ELR (cell line): ENCODE measurements around the gene GVQW3.
A peak's percentile ranks its signal among the peaks of the same experiment; 100 is the strongest.
"Not testable (repeated sequence)": the region's sequence is repeated elsewhere in the genome, so short reads cannot be mapped to it uniquely, and the experiment has no call there.

Experiments used
- DNase-seq: peaks from one replicate; pipeline ENCODE4 v3.0.0-alpha.2; 2015; ENCODE audit warnings: low read depth

Gene GVQW3

DNA sequence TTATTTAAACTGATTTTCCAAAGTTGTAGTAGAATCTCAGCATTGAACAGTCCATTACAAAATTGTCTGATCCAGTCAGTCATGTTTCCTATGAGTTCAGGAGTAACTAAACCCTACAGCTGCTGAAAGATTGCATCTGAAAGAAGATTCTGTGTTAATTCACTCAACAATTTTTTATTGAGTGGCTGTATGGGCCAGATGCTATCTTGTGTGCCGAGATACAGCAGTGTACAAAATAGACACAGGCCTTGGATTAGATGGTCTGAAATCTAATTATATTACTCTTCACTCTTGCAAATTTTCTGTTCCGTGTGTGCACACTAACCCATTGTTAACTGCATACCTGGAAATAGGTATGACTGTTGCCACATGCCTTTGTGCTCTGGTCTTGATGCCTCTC lies 7.3 kb downstream of the GVQW3 start:
- DNase-seq, result no peak

DNA sequence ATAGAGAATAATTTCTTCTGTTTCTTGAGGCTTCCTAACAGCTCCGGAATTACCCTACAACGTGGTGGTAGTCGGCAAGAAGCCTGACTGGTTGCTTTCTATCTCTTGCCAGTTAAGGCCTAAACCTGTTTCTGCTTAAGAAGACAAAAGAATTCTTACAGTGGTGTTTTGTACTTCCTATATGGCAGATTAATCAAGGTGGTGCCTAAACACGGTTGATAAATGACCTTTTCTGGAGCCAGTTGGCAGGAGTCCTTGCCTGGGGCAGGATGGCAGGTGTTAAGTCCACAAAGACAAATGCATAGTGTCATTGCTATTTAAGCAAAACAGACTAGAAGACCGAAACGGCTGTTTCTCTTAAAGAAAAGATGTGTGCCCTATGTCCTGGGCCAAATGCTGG lies 9.9 kb downstream of the GVQW3 start:
- DNase-seq, result no peak

DNA sequence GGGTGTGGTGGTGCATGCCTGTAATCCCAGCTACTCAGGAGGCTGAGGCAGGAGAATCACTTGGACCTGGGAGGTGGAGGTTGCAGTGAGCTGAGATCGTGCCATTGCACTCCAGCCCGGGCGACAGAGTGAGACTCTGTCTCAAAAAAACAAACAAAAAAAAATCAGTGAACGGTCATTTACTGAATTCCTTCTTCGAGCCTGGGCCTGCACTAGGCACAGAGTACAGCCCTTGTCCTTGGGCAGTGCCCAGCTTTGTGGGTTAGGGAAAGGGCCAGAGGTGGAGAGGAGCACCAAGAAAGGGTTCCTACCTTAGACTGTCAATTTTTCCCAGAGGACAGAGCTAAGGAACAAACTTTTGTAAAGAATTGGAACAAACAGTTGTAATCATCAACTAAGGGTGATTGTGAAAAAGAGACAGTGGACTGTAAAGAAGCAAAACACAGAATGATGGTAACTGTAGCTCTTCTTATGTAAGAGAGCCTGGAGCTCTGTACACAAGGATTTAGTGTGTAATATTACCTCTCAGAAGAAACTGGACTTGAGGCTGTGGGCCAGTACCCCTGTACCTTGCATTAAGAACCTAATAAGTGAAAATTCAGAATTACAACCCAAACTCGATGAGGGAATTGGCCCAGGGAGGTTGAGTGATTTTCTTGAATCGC lies 10.8 kb downstream of the GVQW3 start:
- no peak for DNase-seq

DNA sequence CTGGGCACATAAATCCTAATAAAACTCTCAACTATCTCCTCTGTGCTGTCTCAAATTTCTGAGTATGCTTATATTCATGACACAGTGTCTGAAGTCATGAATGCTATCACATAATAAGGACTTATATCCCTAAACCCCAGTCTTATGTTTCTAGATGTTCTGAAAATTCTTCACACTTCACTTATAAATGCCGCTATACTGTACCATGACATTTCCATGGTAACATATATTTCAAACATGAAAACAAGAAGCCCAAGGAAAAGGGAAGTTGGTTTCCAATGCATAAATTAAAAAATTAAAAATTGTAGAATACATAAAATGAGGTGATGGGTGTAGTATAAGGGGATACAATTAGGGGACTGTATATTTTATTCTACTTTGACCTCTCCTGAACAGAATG lies 11.7 kb downstream of the GVQW3 start:
- DNase-seq, result no peak

DNA sequence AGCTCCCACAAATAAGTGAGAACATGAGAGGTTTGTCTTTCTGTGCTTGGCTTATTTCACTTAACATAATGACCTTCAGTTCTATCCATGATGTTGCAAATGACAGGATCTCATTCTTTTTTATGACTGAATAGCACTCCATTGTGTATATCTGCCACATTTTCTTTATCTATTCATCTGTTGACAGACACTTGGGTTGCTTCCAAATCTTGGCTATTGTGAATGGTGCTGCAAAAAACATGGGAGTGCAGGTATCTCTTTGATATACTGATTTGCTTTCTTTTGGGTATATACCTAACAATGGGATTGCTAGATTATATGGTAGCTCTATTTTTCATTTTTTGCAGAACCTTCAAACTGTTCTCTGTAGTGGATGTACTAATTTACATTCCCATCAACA lies 13.3 kb downstream of the GVQW3 start:
- DNase-seq, result no peak

DNA sequence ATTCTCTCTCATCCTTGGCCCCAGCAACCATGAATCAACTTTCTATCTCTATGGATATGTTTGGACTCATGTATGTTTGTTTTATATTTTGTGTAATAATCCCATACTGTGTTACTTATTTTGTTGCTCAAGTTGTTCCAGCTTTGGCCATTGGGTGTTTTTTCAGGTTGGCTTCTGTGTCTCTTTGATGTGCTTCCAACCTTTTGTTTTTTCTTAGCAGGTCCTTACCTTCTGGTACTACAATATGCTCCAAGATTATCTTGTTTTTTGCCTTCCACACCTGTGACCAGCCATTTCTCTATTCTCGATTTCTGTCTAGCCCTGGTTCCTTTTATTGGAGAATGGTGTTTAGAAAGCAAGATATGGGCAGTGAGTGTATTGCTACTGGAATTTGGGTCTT lies 14.2 kb downstream of the GVQW3 start:
- no peak for DNase-seq

DNA sequence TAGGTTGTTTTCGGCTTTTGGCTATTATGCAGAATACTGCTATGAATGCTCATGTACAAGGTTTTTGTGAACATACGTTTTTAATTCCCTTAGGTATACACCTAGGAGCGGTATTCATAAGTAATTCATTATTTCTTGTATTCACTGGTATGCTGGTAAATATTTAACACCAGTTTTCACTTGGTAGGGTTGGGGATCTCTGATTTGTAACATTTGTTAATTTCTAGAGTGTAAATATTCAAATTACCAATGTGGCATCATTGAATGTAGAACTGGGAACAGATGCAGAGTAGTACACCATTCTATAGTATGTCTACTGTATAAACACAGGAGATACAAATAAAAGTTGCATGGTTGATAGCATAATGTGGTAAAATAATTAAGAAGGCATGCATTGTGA lies 16.3 kb downstream of the GVQW3 start:
- DNase-seq, result no peak

DNA sequence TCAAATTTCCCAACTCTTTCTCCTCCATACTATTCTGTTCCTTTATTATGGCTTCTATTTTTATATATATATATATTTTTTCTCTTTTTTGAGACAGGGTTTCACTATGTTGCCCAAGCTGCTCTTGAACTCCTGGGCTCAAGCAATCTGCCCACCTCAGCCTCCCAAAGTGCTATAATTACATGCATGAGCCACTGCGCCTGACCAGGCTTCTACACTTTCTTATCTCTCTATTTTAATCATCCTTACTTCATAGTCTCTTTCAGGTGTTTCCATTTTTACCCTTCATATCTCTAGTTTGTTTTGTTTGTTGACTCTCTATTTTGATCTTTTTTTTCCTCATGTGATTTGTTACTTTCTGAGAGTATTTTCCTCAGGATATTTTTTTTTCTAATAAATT lies 19.8 kb downstream of the GVQW3 start:
- DNase-seq, result no peak

DNA sequence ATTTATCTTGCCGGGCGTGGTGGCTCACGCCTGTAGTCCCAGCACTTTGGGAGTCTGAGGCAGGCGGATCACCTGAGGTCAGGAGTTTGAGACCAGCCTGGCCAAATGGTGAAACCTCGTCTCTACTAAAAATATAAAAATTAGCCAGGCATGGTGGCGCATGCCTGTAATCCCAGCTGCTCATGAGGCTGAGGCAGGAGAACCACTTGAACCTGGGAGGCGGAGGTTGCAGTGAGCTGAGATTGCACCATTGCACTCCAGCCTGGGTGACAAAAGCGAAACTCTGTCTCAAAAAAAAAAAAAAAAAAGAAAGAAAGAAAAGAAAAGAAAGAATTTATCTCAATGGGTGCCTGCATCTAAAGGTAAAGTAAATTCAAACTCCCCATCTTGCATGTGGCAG lies 20.4 kb downstream of the GVQW3 start:
- DNase-seq, result not testable (repeated sequence)

DNA sequence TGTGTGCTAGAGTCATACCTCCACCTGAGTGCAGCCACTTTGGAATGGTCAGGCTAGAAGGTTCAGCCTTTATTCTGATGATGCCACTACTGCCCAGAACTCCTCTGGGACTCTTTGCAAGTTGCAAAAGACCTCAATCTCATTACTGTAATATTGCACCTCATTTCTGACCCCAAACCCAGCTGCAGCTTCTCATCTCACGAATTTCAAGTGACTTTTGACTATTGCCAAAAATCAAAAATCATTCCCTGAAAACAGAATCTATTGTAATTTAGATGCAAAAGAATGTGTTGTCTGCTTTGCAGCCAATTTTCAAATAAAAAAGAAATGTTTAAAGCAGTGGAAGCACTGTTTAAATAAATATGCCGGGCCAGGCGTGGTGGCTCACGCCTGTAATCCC lies 25.2 kb downstream of the GVQW3 start:
- DNase-seq, result no peak

DNA sequence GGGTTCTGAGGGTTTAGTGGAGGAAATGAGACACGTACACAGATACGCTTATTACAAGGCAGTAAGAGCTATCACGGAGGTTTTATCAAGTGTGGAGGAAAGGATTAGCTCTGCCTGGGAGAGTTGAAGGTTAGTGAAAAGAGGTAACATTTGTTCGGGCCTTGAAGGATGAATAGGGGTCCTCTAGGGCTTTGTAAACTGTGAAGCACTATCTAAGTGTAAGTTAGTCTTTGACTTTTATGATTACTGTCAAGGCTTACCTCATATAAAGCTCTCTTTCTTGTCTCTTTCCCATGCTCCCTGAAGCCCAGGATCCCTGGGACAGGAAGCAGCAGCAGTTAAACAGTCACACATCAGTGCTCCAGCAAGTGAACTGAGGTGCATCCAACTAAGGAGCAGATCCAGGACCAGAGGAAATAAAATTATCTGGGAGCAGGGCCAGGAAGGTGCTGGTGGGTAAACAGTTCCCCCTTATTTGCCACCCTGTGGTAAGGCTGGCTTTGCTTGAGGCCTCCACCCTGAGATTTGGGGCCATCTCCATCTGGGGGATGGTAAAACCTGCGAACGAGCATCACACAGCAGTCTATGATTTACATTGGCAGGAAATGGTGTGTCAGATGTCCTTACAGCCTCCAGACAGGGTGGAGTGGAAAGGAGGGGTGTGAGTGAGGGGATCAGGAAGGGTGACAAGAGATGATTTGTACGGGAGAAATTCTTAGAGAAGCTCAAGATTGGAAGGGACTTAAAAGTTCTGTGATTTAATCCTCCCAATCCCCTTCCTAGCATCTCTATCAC lies 27.2 kb downstream of the GVQW3 start:
- peak; percentile 18 for DNase-seq

DNA sequence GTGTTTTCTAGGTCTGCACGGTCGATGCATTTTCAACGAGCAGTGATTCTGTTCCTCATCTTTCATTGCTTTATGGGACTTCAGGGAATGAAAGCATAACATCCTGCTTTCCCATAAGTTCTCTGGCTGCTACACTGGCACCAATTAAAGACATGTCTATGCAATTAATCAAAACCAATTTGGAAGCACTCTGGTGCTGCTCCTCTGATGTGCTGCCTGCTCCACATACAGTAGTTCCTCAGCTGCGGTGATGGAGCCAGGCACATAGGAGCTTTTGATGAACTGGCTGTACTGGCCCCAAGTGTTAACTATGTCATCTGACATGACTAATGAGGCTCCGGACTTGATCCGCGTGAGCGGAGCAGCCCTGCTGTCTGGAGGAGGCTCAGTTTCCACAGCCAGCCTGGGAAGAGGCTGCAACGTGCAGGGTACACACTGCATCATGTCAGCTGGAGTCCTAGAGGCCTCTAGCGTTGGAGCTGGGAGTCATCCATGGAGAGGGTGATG lies 29.8 kb downstream of the GVQW3 start:
- DNase-seq, result no peak

DNA sequence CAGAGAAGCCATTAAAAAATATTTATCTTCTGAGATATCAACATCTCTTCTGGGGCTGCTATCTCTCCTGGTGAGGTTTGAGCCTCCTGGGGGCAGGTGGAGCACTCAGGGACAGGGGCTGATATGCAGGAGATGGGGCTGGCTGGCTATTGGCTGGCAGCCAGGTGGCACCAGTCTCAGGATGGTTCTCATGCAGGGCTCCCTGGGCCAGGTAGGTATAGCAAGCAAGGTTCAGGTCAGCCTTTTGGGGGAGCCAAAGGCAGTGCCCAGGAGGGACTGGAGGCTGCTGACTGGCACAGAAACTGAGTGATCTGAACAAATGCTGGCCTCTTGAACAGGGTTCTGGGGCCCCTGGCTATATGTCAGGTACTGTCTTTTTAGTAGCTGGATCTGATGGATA lies 34.0 kb downstream of the GVQW3 start:
- no peak for DNase-seq

DNA sequence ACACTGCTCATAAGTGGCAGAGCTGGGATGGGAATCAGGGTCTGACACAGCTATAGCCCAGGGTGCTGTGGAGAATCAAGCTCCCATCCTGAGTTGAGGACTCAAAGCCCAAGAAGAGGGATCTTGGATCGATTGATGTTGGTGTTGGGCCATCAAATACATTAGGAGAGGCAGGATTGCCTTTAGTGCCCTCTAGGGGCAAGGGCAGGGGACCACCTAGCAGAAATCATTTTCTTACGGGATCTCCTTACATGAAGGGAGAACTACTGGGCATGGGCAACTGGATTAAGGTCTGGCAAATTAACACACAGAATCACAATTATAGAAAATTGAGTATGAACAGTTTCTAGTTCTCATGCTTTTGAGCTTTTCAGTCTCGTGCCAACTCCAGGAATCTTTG lies 38.8 kb downstream of the GVQW3 start:
- DNase-seq, result peak; percentile 19

DNA sequence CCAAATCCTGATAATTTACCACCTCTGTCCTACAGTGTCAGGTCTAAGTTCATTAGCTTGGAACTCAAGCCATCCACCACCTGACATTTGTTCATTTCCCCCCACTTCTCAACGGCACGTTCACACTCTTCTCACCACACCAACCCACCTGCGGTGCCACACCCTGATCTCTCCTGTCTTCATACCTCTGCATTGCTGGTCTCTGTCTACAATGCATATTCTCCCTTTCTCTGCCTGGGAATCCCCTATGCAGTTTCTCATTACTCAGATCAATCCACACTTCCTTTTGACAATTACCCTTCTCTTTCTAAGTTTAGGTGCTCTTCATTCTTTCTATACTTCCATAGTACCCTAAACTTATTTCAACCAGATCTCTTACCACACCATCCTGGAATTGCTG lies 43.3 kb downstream of the GVQW3 start:
- no peak for DNase-seq

DNA sequence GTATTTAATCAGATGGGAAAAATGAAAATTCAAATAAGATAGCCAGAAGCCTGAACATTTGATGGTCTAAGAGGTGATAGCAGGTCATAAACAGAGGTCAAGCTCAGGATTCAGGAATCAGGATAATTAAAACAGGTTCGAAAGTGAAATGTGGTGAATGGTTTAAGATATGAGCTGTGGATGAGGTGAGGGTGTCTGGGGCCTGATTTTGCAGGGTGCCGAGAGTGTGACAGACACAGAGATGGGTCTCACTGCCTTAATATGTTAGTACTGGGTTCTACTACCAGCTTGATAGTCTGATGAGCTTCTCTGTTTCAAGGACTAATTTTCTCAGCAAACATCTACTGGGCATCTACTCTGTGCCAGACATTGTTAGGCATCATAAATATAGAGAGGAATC lies 43.8 kb downstream of the GVQW3 start:
- no peak for DNase-seq

DNA sequence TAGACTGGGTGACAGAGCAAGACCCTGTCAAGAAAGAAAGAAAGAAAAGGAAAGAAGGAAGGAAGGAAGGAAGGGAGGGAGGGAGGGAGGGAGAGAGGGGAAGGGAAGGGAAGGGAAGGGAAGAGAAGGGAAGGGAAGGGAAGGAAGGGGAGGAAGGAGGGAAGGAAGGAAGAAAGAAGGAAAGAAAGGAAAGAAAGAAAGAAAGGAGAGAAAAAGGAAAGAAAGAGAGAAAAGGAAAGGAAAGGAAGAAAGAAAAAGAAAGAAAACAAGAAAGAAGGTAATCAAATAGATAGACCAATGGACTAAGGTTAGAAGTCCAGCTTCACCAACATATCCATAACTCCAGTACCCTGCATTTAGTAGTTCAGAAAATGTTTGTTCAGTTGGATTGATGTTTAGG lies 45.5 kb downstream of the GVQW3 start:
- no peak for DNase-seq

DNA sequence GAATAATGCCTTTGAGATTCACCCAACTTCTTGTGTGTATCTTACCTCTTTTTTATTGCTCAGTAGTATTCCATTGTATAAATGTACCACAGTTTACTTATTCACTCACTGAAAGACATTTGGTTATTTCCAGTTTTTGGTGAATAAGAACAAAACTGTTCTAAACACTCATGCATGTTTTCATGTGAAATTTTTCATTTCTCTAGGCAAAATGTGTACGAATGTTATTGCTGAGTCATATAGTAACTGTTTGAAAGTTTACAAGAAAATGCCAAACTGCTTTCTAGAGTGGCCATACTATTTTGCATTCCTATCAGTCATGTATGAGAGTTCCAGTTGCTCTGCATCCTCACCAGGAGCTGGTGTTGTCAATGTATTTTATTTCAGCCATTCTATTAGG lies 54.9 kb downstream of the GVQW3 start:
- DNase-seq, result peak; percentile 22

DNA sequence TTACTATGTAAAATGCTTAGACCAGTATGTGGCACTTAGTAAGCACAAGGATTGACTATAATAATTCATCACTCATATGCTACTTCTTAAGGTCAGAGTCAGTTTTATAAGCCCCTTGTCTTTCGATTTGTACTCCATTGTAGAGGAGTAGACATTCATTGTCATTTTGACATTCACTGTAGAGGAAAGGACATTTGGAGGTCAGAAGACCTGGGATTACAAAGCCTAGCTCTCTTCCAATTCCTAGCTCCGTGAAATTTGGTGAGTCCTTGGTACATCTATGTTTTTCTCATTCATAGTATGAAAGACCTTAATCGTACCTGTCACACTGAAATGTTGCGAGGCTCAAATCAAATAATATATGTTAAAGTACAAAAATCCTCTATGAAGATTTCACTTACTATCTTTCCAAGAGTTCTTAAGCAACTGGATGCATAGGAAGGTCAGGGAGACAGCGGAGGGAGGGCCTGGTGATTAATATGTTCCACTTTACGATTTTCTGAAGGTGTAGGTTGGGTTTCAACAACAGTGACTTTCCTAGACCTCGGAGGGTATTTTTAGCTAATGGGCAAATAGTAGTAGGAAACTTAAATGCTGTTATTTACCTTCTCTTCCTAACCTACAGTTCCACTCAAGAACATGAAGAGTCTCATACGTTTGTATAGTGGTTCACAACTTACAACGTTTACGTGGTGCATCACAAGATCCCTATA lies 62.3 kb downstream of the GVQW3 start:
- peak; percentile 30 for DNase-seq

DNA sequence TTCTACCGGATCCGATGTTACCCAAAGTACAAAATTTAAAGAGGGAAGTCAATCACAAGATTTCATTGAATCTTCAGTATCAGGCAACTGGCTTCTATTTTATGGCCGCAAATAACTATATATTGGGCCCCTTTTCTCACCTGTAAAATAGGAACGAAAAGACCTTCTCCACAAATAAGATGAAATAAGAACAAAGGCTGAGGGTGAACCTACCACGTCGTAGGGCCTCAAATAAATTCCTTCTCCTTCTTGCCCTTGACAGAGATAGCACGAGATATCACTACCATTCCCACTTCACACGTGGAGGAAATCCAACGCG lies 62.9 kb downstream of the GVQW3 start:
- DNase-seq, result no peak

DNA sequence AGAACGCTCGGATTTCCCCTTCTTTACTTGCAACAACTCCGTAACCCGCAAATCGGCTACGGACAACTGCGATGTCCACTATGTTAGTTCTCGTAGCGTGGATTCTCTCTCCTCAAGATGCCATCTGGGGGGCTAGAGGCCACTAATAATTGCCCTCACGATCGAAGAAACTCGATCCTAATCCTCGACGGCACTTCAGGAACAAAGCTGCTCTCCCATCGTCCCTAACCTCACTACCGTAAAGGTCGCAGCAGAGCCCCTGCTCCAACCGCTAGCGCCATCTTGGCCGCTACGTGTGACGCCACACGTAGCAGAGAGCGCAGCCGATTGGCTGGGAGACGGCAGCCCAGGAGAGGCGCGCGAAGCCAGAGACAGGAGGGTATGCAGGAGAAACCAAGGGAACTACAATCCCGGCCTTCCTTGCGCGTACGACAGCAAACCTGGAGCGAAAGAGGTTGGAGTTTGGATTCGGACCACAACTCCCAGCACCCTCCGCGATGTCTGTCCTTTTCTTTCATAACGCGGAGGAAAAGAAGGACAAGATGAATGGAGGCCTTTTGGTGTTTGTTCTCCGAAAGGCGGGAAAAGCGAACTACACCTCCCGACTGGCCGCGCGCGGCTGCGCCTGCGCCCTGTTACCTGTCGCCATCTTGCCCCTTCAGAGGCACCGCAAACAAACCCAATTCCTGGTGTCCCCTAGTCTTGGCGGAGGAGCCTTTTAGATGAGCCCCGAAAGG lies 63.4 kb downstream of the GVQW3 start, which contains the start of gene EMSY:
TSS of gene EMSY (plus strand) at position 635 of the 737 bp plus-strand sequence. CDS start 1,921 bp downstream, outside the sequence.
- peak; percentile 98 for DNase-seq
